CD4-positive, alpha-beta T cell treated with Interleukin-1 beta for 1 hour (primary cell): ENCODE measurements around the gene PDE11A.

ENCODE experiments used
- DNase-seq, 2 donors: peaks; one replicate each; pipeline ENCODE4 v3.0.0-alpha.2; 2020 to 2022

The PDE11A gene

GRCh38 chr2:177683661-177684069 lies 388.9 kb downstream of the PDE11A start:
- DNase-seq: no peak

- no peak for DNase-seq
These were observed 389.5 kb downstream of the PDE11A start for GRCh38 chr2:177682836-177683660.

GRCh38 chr2:177682006-177682405 lies 390.6 kb downstream of the PDE11A start:
- no peak for DNase-seq

- DNase-seq: no peak
These were observed 391.5 kb downstream of the PDE11A start for GRCh38 chr2:177680866-177681712.

- DNase-seq: no peak
These were observed 392.7 kb downstream of the PDE11A start for GRCh38 chr2:177679611-177680605.

- DNase-seq: no peak
These were observed 393.6 kb downstream of the PDE11A start for GRCh38 chr2:177678939-177679338.

- no peak for DNase-seq
These were observed 395.9 kb downstream of the PDE11A start for GRCh38 chr2:177676636-177677035.

GRCh38 chr2:177675825-177676224 lies 396.8 kb downstream of the PDE11A start:
- DNase-seq: no peak

GRCh38 chr2:177675350-177675821 lies 397.2 kb downstream of the PDE11A start:
- DNase-seq: no peak

GRCh38 chr2:177673602-177674595 lies 398.7 kb downstream of the PDE11A start:
- no peak for DNase-seq

GRCh38 chr2:177671662-177672061 lies 400.9 kb downstream of the PDE11A start:
- DNase-seq: no peak

- no peak for DNase-seq
These were observed 401.6 kb downstream of the PDE11A start for GRCh38 chr2:177670791-177671535.

GRCh38 chr2:177669625-177670330 lies 402.8 kb downstream of the PDE11A start:
- DNase-seq: no peak

- DNase-seq: no peak
These were observed 403.4 kb downstream of the PDE11A start for GRCh38 chr2:177669201-177669600.

- no peak for DNase-seq
These were observed 404.0 kb downstream of the PDE11A start for GRCh38 chr2:177668617-177669016.

- DNase-seq: no peak
These were observed 405.0 kb downstream of the PDE11A start for GRCh38 chr2:177667626-177668025.

- no peak for DNase-seq
These were observed 406.2 kb downstream of the PDE11A start for GRCh38 chr2:177666408-177666807.

GRCh38 chr2:177665948-177666347 lies 406.6 kb downstream of the PDE11A start:
- no peak for DNase-seq

GRCh38 chr2:177665328-177665727 lies 407.2 kb downstream of the PDE11A start:
- no peak for DNase-seq

- DNase-seq: no peak
These were observed 409.7 kb downstream of the PDE11A start for GRCh38 chr2:177662895-177663294.
